ENCODE data around the gene TAGLN2.

Gene TAGLN2

DNA sequence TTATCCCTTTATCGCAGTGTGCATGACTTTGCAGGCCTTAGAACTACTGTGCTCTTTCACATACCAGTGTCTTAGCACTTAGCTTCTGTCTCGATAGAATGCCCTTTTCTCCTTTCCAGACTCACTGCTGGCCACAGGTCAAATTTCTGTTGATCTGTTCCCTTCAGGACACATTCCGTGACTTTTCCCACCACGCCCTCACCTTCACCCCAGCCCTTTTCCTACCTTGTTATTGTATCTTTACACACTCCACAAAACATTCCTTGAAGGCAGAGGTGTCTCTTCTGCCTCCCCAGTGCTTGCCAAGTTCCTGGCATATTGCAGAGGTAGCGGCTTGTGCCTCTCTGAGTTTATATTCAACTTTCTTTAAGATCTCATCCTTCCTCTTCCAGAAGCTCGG is 23.8 kb upstream of the TAGLN2 start:
- no peak for DNase-seq (ENCODE audit: low spot score)

DNA sequence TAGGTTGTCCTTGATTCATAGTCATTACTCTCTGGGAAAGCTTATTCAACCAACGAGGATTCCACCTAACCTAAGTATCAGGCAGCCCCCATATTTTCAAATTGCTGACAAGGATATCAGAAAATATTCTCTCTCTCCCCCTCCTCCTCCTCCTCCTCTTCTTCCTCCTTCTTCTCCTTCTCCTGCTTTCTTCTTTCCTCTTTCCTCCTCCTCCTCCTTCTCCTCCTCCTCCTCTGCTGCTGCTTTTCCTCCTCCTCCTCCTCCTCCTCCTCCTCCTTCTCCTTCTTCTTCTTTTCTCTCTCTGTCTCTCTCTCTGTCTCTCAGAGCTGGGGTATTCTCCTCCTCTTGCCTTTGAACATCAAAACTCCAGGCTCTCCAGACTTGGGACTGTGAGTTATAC is 22.6 kb upstream of the TAGLN2 start:
- DNase-seq (ENCODE audit: low spot score), result no peak

DNA sequence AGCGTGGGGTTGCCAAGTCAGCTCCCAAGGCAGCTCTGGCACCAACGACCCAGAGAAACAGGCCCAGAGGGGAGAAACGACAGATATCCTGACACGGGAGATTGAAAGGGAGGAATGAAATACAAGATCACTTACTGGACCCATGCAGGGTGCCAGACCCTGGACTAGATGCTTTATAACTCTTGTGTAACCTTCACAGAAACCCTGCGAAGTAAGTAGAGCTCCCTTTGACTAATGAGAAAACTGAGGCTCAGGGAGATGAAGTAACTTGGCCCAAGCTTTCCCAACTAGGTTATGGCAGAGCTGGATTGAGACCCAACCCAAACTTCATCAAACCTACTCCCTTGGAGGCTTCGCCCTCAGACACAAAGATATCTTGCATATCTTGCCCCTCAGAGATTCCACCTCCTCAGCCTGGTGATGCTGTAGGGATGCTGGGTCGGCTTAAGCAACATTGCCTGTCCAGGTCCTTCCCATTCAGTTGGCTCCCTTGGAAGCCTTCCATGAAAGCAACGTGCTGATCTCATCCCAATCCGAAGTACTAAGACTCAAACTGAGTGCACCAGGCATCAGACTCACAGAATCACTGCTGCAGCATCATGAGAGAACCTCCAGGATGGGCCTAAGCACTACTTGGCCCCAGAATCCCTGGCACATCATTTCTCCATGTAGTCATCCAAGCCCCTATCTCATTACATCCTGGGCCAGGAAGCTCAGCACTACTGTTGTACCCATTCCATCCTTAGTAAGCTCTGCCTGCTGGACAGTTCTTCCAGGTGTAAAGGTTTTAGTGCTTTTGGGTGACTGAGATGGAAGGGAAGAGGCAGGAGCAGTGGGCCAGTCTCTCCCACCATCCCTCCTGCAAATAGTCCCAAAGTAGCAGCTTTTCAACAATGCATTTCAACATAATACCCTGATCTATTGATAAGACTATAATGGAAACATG is 21.2 kb upstream of the TAGLN2 start:
- DNase-seq (ENCODE audit: low spot score), result no peak

DNA sequence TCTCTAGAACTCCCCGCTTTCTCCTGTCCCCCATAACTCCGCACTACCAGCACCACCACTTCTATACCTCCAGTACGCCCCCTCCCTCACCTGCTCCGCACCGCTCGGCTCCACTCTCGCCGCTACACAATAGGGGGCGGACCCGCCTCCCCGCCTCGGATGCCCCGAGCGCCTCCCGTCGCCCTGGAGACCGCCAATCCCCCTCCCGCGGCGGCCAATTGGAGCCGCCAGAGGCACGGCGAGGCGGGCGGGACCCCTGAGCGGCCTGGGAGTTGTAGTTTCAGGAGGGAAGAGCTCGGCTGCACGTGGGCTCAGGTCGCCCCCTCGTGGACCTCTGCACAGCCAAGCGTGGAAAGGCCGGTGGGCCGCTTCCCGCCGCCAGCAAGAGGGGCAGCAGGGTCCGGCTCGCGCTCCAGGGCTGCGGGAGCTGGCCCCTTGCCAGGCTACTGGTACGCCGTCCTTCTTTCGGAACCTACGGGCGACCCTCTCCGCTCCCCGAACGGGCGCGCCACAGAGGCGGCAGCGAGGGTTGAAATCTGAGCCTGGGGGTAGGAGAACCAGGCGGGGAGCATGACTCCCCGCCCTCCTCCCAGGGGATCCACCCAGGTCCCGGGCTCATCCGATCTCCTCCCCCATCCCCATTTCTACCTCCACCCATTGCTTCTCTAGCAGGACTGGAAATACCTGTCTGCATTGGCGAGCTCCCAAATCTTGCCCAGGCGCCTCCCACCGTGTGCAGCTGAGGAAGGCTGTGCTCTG is 20.4 kb upstream of the TAGLN2 start, which contains the start of gene IGSF9:
TSS of gene IGSF9 (minus strand) at position 131 of the 759 bp plus-strand sequence. CDS start 2,159 bp downstream, outside the sequence.
- DNase-seq (ENCODE audit: low spot score), result peak; percentile 90

DNA sequence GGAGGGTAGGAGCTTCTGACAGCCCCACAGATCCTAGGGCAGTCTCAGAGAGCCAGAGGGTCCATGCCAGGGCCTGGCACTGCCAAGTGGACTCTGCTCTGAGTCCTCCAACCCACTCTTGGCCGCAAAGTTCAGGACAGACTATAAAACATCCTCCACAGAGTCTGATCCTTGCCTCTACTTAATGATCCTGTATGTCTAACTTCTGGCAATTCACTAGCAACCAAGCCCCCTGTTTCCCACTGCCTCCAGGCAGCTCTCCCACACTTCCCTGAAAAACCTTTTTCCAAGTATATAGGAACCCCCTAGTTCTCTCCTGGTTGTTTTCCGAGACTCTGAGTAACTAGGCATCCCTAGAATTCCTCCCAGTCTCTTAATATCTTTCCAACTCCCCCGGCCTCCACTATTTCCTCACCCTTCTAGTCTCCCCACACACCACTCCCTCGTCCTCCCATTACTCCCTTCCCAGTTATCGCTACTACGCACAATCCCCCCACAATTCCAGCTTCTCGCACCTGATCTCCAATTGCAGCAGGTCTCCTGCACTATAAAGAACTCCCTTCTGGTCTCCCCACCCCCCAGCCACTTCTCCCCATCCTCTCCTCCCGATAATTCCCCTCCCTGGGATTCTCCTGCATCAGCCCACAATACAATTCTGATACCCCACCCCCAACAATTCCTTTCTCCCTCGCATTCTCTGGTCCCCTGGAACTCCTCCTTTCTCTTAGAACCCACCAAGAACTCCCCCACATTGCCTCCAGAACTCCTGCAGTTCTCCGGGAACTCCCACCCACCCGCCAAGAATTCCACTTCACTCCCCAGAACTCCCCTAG is 19.5 kb upstream of the TAGLN2 start:
- DNase-seq (ENCODE audit: low spot score), result no peak

DNA sequence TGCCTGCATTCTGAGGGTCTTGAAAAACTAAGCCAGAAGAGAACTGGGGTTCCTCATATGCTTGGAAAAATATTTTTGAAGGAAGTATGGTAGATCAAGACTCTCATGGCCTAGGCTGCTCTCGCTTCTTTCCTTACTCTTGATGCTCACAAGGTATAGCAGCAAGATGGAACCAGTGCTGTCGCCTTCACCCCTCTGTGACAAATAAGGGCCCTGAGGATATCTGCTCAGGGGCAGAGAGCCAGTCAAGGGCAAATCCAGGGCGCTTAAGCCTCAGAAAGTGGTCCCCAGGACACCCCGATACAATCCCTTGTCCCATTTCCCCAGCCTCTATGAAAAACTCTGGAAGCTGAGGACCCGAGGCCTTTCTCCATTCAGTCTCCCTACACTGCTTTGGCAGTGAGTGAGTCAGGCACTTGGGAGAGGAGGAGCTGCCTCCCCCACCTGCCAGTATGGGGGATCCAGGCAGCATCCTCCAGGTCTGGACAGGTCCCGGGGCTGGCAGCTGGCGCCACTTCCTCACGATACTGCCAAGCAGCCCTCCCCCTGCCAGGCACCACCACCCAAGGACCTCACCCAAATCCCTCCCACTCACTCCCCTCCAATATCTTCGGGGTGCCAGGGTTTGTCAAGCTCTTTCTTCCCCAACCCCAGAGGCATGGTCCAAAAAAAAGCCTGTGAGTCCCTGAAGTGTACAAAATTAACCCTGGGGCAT is 18.8 kb upstream of the TAGLN2 start:
- DNase-seq (ENCODE audit: low spot score), result no peak

DNA sequence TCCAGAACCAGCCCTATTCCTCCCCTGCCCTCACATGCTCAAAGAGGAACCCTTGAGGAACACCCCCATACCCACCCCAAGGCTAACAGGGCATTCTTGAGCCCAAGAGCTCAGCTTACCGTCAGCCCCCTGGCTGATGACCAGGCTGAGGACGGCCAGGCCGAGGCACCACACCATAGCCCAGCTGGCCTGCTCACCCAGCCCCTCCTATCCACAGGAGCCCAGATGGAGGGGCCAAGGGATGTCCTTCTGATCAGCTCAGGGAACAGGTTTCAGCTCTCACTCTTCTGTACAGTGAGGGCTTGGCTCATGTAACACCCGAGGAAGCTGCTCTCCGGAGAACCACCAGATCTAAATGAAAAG is 18.0 kb upstream of the TAGLN2 start:
- no peak for DNase-seq (ENCODE audit: low spot score)

DNA sequence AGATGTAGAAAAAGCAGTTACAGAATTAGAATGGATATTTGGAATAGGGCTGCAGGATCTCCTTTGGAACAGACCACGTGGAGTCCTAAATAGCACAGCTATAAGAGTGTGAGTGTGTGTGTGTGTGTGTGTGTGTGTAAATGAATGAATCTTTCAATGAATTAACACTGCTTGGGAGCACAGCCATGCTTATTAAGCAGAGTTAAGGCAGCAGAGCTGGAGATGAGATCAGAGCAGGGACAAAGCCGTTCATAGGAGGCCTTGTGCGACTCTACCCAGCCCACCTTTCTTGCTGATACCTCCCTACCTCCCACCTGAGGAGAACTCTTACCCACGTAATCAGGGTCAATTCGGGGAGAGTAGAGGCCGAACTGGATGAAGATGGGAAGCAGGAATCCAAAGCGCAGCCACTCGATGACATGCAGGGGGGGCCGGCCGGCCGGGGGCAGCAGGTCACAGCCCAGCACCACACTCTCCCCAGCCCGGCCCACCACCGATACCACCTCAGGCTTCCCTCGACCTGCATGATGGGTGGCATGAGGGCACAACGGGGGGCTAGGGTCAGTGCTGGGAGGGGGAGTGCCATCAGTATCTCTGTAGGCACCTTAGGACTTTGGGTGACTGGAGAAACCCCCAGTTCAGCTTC is 17.4 kb upstream of the TAGLN2 start:
- DNase-seq (ENCODE audit: low spot score), result no peak

DNA sequence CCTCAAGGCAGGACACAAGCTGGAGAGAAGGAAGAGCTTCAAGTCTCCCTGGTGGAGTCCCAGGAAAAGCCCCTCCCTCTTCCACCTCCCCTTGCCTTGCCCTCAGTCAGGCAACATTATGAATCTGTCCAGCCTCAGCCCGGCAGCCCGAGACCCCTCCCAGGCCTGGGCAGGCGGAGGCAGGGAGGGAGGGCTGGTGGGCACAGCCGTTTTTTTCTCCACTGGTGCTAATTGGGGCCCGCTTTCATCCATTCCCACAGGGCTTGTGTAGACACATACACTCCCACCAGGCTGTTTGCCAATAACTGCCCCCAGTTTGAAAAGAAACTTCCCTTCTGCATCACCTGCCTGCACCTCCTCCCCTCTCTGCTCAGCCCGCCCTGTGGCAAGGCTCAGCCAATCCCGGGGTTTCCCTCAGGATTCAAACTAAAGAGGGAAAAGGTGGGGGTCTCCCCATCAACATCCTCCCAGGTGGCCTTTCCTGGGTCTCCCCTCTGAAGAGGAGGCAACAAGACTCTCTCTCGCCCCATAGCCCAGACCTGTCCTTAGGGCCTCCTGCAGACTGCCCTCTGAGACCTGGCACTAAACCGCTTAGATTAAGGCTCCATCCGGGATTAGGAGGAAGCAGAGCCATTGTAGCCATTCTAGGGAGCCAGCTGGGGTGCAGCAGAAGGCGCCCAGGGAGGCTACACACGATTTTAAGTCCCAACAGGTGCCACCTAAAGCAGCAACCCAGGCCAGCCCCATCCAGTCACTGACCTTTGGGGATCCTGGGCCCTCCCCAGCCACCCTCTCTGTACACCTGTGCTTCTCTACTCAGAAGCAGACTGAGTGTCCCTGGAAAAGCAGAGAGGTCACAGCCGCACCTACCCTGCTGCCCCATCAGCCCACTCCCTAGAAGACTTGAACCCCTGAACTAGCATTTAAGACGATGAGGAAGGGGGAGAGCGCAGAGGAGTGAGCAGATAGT is 16.6 kb upstream of the TAGLN2 start:
- no peak for DNase-seq (ENCODE audit: low spot score)

DNA sequence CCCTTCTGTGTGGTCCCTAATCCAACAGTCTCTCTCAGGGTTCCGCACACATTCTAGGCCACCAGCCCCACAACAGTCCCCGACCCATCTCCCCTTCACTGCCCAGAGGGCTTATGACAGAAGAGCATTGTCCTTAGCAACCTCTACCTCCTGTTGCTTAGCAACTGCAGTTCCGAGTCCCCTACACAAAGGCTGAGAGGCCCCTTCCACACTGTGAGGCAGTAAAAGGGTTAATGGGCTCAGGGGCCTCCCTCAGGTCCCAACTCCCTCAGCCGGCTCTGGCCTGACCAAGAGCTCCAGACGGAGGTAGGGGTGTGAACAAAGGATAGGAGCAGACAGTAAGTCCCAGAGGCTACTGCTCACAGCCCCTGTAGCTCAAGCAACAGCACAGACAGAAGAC is 15.8 kb upstream of the TAGLN2 start:
- no peak for DNase-seq (ENCODE audit: low spot score)

DNA sequence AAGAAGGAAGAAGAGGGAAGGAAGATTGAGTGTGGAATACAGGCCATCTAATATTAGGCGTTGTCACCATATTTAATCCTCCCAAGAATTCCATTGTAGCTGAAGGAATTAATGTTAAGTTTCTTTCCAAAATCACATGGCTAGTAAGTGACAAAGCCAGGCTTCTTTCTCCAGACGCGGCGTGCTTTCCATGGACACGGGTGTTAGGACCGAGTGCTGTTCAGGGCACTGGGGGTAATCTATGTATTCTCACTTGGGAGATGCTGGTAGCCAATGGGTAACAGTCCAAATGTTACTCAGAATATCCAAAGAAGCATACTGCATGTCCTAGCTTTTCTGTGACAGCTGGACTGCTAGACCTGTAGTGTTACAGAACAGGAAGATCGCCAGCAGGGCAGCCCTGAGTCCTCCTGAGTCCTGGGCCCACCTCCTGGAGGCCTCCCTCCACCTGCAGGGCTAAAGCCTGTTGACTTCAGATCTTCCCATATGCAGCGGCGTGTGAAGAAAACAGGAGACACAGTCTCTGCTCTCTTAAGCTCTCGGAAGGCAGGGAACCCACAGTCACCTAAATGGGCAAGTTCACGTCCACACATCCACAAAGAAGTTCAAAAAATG is 14.8 kb upstream of the TAGLN2 start:
- no peak for DNase-seq (ENCODE audit: low spot score)

DNA sequence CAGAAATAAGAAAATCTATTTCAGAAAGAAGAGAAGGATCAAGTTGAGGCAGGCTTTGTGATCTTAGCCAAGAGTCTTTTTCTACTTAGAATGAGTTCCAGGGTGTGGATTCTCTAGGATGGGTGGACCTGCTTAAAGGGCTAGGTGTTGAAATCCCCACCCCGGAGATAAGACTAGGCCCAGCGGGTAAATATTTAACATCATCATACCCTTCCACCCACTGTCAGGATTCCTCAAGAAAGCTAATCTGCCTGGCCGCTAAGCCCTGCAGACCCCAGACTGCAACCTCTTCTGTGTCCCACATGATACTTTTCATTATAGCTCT is 14.3 kb upstream of the TAGLN2 start:
- no peak for DNase-seq (ENCODE audit: low spot score)

DNA sequence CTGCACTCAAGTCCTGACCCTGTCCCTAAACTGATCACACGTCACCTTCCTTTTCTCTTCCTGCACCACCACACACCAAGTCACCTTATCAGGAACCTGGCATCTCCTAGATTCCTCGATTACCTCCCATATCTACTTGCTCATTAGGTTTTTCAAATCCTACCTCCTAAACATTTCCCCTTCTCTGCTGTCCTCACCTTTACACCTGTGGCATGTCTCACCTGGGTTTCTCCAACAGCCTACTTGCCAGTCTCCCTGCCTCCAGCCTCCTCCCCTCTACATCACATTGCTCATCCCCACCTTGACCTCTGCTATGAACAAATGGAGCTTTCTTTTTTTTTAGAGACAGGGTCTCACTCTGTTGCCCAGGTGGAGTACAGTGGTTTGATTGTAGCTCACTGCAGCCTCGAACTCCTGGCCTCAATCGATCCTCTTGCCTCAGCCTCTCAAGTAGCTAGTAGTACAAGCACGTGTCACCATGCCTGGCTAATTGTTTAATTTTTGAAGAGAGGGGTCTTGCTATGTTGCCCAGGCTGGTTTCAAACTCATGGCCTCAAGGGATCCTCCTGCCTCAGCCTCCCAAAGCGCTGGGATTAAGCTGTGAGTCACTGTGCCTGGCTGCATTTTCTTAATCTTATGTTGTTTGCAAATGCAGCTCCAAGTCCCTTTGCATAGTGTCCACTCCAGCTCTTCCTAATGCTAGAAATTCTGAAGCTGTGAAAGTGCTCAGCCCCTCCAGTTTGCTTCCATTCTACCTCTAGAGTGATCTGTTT is 13.8 kb upstream of the TAGLN2 start:
- no peak for DNase-seq (ENCODE audit: low spot score)

DNA sequence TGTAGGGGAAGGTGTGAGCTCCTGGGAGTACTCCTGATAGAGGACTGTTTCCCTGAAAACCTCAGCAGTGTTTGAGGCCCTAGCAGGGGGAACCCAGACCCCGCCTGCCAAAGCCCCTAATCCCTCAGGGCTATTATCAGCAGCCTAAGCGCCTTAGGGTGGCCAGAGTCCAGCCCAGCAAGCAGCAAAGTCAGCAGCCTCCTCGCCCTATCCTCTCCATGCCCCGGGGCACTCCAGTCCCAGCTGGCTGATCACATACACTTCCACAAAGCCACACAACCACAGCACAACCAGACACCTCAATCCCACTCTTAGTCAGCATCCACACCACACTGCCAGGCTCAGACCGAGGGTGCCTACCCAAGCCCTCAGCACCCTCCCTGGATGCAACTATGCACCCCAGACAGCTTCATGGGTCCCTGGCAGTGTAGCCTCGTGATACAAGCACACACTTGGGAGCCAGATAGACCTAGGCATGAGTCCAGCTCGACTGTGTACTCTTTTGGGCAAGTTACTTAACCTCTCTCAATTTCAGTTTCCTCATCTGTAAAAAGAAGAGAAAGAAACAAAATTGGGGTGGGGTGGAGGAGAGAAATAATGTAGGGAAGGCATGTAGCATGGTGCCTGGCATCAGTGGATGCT is 13.0 kb upstream of the TAGLN2 start:
- DNase-seq (ENCODE audit: low spot score), result no peak

DNA sequence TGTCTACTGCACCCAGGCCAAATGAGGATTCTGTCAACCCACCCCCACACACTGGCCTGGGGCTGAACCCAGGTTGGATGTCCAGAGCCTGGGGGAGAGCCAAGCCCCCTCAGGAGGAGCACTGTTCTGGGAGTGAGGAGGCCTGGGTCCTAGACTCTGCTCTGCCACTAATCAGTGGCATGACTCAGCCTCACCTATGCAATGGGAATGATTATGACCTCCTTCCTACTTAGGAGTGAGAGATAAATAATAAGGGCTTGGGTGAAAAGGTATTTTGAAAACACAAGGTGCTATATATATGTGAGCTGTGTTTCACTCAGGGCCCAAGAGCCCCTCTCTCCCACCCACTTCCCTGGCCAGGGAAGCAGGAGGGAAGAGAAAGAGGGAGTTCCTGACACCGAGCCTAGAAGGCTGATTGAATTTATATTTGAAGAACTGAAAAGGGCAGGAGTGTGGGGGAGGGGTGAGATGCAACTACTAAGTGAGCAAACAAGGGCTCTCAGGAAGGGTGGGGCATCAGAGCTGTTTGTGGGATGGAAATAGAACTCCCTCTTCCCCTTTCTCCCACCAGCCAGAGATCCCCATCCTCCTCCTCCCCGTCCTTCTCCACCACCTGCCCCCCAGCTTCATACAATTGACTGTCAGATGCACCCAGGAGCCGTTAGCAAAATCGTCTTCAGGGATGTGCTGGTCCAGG is 11.9 kb upstream of the TAGLN2 start:
- DNase-seq (ENCODE audit: low spot score), result no peak

DNA sequence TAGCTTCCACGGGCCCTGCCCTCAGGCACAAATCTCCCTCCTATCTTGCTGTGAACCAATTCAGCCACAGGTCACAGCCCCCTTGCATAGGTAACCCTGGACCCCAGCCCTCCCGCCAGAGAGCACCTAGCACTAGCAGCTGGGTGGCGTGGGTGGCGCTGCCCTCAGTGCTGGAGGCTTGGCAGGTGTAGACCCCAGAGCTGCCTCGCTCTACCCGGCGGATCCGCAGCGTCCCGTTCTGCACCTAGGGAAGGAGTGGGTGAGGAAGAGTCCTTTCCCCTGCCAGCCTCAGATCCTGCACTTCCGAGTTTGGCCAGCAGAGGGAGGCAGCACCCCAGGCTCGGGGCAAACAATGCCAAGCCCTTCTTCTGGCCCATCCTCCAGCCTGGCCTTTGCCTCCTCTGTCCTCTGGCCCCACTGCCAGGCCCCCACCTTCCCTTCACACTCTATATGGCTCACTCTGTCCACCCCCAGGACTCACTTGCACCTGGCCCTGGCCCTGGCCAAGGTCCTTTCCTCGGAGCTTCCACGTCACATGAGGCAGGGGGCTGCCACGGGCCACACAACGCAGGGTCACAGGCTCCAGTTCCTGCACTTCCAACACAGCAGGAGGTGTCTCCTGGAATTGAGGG is 11.1 kb upstream of the TAGLN2 start:
- peak; percentile 89 for DNase-seq (ENCODE audit: low spot score)

DNA sequence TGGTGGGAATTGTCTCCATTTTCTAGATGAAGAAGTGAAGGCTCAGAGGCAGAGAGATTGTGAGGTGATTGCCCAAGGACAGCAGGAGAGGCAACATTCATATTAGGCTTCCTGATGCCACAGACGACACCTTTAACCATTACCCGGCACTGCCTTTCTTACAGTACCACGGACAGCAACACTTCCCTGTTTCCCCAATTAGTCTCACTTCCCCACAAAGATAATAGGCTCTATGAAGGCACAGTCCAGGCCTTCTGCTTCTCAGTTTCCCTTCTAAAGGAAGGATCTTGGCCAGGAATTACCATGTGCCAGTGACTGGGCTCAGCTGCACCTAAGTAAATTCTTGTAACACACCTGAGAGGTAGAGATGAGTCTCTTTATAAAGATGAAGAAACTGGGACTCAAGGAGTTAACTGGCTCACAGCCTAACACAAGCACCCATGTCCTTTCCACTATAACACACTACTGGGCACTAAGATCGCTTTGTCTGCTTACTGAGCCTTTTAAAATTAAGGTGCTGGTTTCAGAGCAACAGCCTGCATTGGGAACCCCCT is 10.5 kb upstream of the TAGLN2 start:
- DNase-seq (ENCODE audit: low spot score), result no peak

All from GM03348 (cell line).